ENCODE results near the gene PPP1R13B.

PPP1R13B gene

GRCh38 chr14:103858063-103858781, 10.8 kb upstream of the PPP1R13B start:
- no peak for DNase-seq (ENCODE audit: low read depth)
- no peak for TF ChIP-seq MYC (IDR thresholded peaks at IDR 0.05; ENCODE audit: low read depth, low read length)
- no peak for TF ChIP-seq CTCF (IDR thresholded peaks at IDR 0.05; ENCODE audit: low read depth, low read length)
- H3K4me3 ChIP-seq (ENCODE audit: low read depth, low read length): no peak overlapping the region

GRCh38 chr14:103857256-103857655, 9.9 kb upstream of the PPP1R13B start:
- TF ChIP-seq CTCF (IDR thresholded peaks at IDR 0.05; ENCODE audit: low read depth, low read length): no peak
- no peak for TF ChIP-seq MYC (IDR thresholded peaks at IDR 0.05; ENCODE audit: low read depth, low read length)
- no peak for TF ChIP-seq POLR2A (IDR thresholded peaks at IDR 0.05; ENCODE audit: extremely low read depth, insufficient read length)
- no peak for TF ChIP-seq MAX (IDR thresholded peaks at IDR 0.05; ENCODE audit: low read depth, low read length)
- H3K4me3 ChIP-seq (ENCODE audit: low read depth, low read length): no peak overlapping the region
- no peak for DNase-seq (ENCODE audit: low read depth)

GRCh38 chr14:103856607-103857006, 9.2 kb upstream of the PPP1R13B start:
- H3K4me3 ChIP-seq (ENCODE audit: low read depth, low read length): no peak overlapping the region
- no peak for DNase-seq (ENCODE audit: low read depth)
- TF ChIP-seq MYC (IDR thresholded peaks at IDR 0.05; ENCODE audit: low read depth, low read length) (no peak), MAX (IDR thresholded peaks at IDR 0.05; ENCODE audit: low read depth, low read length) (no peak), CTCF (IDR thresholded peaks at IDR 0.05; ENCODE audit: low read depth, low read length) (no peak), POLR2A (IDR thresholded peaks at IDR 0.05; ENCODE audit: extremely low read depth, insufficient read length) (no peak)

GRCh38 chr14:103856105-103856504, 8.7 kb upstream of the PPP1R13B start:
- TF ChIP-seq MAX (IDR thresholded peaks at IDR 0.05; ENCODE audit: low read depth, low read length) (no peak), CTCF (IDR thresholded peaks at IDR 0.05; ENCODE audit: low read depth, low read length) (no peak), MYC (IDR thresholded peaks at IDR 0.05; ENCODE audit: low read depth, low read length) (no peak), POLR2A (IDR thresholded peaks at IDR 0.05; ENCODE audit: extremely low read depth, insufficient read length) (no peak)

GRCh38 chr14:103855734-103856095, 8.3 kb upstream of the PPP1R13B start:
- H3K4me3 ChIP-seq (ENCODE audit: low read depth, low read length): no peak overlapping the region
- no peak for TF ChIP-seq MYC (IDR thresholded peaks at IDR 0.05; ENCODE audit: low read depth, low read length)
- no peak for TF ChIP-seq CTCF (IDR thresholded peaks at IDR 0.05; ENCODE audit: low read depth, low read length)
- TF ChIP-seq POLR2A (IDR thresholded peaks at IDR 0.05; ENCODE audit: extremely low read depth, insufficient read length): no peak
- no peak for TF ChIP-seq MAX (IDR thresholded peaks at IDR 0.05; ENCODE audit: low read depth, low read length)
- no peak for DNase-seq (ENCODE audit: low read depth)

More at GRCh38 chr14:103856105-103856504, 8.7 kb upstream of the PPP1R13B start:
- H3K4me3 ChIP-seq (ENCODE audit: low read depth, low read length): no peak overlapping the region
- no peak for DNase-seq (ENCODE audit: low read depth)

All from NB4 (cell line).